KBM-7 (cell line): Measurements from ENCODE around the gene DISC1.
A peak's percentile ranks its signal among the peaks of the same experiment; 100 is the strongest.

Experiments used
- DNase-seq: peaks from one replicate; pipeline ENCODE4 v3.0.0-alpha.2; 2015
- in situ Hi-C: fragments of 300-500 bp; cut with MboI; formaldehyde crosslinking; loops from 2 replicates; pipeline ENCODE4 v1.14.3; 2020; ENCODE audit warnings: low sequenced_read_pairs, low pct_unique_long_range_greater_than_20kb, mixed read lengths

Gene DISC1

GRCh38 chr1:232057217-232057895, 430.8 kb downstream of the DISC1 start:
- in situ Hi-C loops, result no loop called here
- DNase-seq, result no peak

DNA sequence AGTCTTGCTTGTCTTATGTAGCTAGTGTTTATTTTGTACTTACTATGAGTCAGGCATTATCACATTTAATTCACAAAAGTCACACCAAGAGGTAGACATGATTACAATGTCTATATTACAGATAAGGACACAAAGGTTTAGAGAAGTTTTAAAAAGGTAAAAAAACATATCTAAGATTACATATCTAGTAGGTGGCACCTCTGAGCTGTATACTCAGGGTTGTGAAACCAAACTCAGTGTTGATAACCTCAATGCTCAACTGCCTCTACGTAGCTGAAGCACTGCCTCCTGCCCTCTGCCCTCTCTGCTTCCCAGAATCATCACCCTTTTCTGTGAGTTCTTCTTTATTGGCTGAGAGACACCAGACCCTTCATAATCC, 431.3 kb downstream of the DISC1 start:
- in situ Hi-C loops, result no loop called here
- no peak for DNase-seq

GRCh38 chr1:232059726-232060374, 433.3 kb downstream of the DISC1 start:
- DNase-seq, result no peak
- in situ Hi-C loops, result no loop called here

DNA sequence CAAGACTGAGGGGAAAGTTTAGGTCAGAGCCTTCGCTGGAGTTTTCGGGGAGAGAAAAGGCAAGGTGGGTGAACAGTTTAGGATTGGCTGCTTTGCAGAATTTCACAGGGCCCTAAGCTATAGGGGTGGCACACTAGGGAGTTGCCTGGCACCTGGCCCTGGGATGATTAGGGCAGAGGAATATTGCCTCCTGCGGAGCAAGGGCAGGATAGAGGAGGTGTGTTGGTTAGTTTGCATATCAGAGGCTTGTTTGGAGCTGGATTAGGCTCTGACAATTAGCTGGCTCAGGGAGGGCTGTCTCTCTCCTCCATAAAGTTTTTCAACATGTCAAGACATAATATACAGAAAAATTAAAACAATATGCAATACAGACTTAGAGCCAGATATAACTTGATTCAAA, 436.4 kb downstream of the DISC1 start:
- in situ Hi-C loops, result no loop called here
- no peak for DNase-seq

DNA sequence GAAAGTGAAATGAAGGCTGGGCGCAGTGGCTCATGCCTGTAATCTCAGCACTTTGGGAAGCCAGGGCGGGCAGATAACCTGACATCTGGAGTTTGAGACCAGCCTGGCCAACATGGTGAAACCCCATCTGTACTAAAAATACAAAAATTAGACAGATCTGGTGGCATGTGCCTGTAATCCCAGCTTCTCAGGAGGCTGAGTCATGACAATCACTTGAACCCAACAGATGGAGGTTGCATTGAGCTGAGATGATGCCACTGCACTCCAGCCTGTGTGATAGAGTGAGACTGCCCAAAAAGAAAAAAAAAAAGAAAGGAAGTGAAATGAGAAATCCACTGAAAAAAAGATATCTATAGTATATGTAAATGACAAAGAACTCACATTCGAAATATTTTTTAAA, 439.9 kb downstream of the DISC1 start:
- DNase-seq, result no peak

GRCh38 chr1:232074265-232074664, 447.7 kb downstream of the DISC1 start:
- in situ Hi-C loops, result no loop called here
- no peak for DNase-seq

More for the DNA sequence above, 439.9 kb downstream of the DISC1 start:
- in situ Hi-C loops, result no loop called here

GRCh38 chr1:232077809-232078208, 451.2 kb downstream of the DISC1 start:
- no peak for DNase-seq
- in situ Hi-C loops, result no loop called here

GRCh38 chr1:232084584-232085223, 458.1 kb downstream of the DISC1 start:
- in situ Hi-C loops, result no loop called here
- DNase-seq, result peak; percentile 1

- no peak for DNase-seq
- in situ Hi-C loops, result no loop called here
Observed at GRCh38 chr1:232090816-232091215, 464.2 kb downstream of the DISC1 start.
